Raji (cell line): ENCODE measurements around the gene SCAPER.

Experiments used
- POLR2A ChIP-seq: IDR thresholded peaks from 2 replicates; pipeline ENCODE4 v1.6.1; 2011; ENCODE audit warnings: low read depth, low read length, control low read depth; ENCODE audit not compliant: insufficient read depth

The SCAPER gene

GRCh38 chr15:76823303-76823702, 81.8 kb downstream of the SCAPER start:
- no peak for TF ChIP-seq POLR2A

GRCh38 chr15:76815421-76815820, 89.7 kb downstream of the SCAPER start:
- TF ChIP-seq POLR2A, result no peak

GRCh38 chr15:76812381-76812780, 92.8 kb downstream of the SCAPER start:
- TF ChIP-seq POLR2A, result no peak

GRCh38 chr15:76809412-76810103, 95.6 kb downstream of the SCAPER start:
- no peak for TF ChIP-seq POLR2A

- TF ChIP-seq POLR2A, result no peak
Observed at GRCh38 chr15:76803049-76803571, 102.0 kb downstream of the SCAPER start.

GRCh38 chr15:76802411-76802810, 102.7 kb downstream of the SCAPER start:
- no peak for TF ChIP-seq POLR2A

GRCh38 chr15:76799760-76800159, 105.4 kb downstream of the SCAPER start:
- no peak for TF ChIP-seq POLR2A

- TF ChIP-seq POLR2A, result no peak
Observed at GRCh38 chr15:76795217-76795616, 109.9 kb downstream of the SCAPER start.

- TF ChIP-seq POLR2A, result no peak
Observed at GRCh38 chr15:76793162-76793561, 112.0 kb downstream of the SCAPER start.

- TF ChIP-seq POLR2A, result no peak
Observed at GRCh38 chr15:76791511-76791910, 113.6 kb downstream of the SCAPER start.

GRCh38 chr15:76787273-76787672, 117.9 kb downstream of the SCAPER start:
- no peak for TF ChIP-seq POLR2A

- TF ChIP-seq POLR2A, result no peak
Observed at GRCh38 chr15:76776969-76777368, 128.2 kb downstream of the SCAPER start.

GRCh38 chr15:76776480-76776879, 128.7 kb downstream of the SCAPER start:
- TF ChIP-seq POLR2A, result no peak

GRCh38 chr15:76773234-76773633, 131.9 kb downstream of the SCAPER start:
- no peak for TF ChIP-seq POLR2A

- no peak for TF ChIP-seq POLR2A
Observed at GRCh38 chr15:76772776-76773175, 132.4 kb downstream of the SCAPER start.

GRCh38 chr15:76764004-76764403, 141.1 kb downstream of the SCAPER start:
- TF ChIP-seq POLR2A, result no peak

GRCh38 chr15:76763554-76763953, 141.6 kb downstream of the SCAPER start:
- no peak for TF ChIP-seq POLR2A

- TF ChIP-seq POLR2A, result no peak
Observed at GRCh38 chr15:76756381-76756780, 148.8 kb downstream of the SCAPER start.

GRCh38 chr15:76753771-76754170, 151.4 kb downstream of the SCAPER start:
- TF ChIP-seq POLR2A, result no peak
